Thoracic aorta (tissue), 2 donors: ENCODE measurements around the gene SH3PXD2A. TPM values are rescaled to one million over a fixed set of nuclear protein-coding genes. Genes with fewer than 3 reads are reported as not detected.

Experiments
- ATAC-seq: fragments of 150-250 bp; one replicate; pipeline ENCODE4 v1.8.0; 2017; ENCODE audit warnings: low read depth; ENCODE audit not compliant: insufficient number of reproducible peaks, low FRiP score
- DNase-seq: peaks from one replicate; pipeline ENCODE4 v3.0.0-alpha.2; 2020; ENCODE audit warnings: low spot score
- H3K27ac ChIP-seq, 2 donors: fragments of 200-600 bp; sonication (generic); 1 replicate in 1 of 2; 2 replicates in 1 of 2; pipeline ENCODE4 v1.5.1; 2016; ENCODE audit warnings: mild to moderate bottlenecking in 2 of 2, moderate library complexity in 2 of 2
- H3K27me3 ChIP-seq: fragments of 200-600 bp; sonication (generic); replicated peaks from 2 replicates; pipeline ENCODE4 v1.6.0; 2016; ENCODE audit warnings: mild to moderate bottlenecking; ENCODE audit not compliant: insufficient read depth
- H3K36me3 ChIP-seq: fragments of 200-600 bp; sonication (generic); one replicate; pipeline ENCODE4 v1.5.1; 2016
- H3K4me1 ChIP-seq, 2 donors: fragments of 200-600 bp; sonication (generic); 1 replicate in 1 of 2; 2 replicates in 1 of 2; pipeline versions ENCODE4 v1.5.1 to v1.6.0; 2016; ENCODE audit warnings: low read depth in 2 of 2, mild to moderate bottlenecking in 1 of 2; ENCODE audit not compliant: control insufficient read depth in 1 of 2
- H3K4me3 ChIP-seq: fragments of 200-600 bp; sonication (generic); 2 replicates; pipeline ENCODE4 v1.5.1; 2016; ENCODE audit warnings: mild to moderate bottlenecking
- H3K9me3 ChIP-seq: fragments of 200-600 bp; sonication (generic); 2 replicates; pipeline ENCODE4 v1.5.1; 2016
- CTCF ChIP-seq: fragments of 200-600 bp; sonication (generic); IDR thresholded peaks from one replicate; pipeline ENCODE4 v1.5.1; 2019; ENCODE audit warnings: antibody characterized with exemption
- total RNA-seq, 2 donors: library from RNA; depleted of rRNA; stranded (reverse); fragments of >200 nt; gene quantifications; one replicate each; pipeline versions ENCODE4 v1.1.0 to v1.2.3, GENCODE V29; 2016

SH3PXD2A gene
- total RNA-seq, 2 donors from 2014 or later: 28.3 to 51.5 TPM

DNA sequence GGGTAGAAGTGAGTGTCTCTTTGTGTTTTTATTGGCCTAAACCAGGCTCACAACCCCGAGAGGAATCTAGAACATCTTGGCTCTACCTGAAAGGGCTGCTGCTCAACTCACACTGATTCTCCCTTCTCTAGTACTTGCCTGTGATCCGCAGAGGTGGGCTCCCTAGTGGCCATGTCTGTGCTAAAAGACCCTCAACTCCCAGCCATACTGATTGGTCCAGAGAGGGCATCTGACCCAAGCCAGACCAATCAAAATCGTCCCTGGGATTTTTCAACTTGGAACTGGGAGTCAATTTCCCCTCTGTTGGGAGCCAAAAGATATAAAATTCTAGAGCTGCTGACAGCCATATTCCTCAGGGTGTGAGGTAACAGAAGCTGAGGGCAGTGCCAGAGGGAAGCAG is 55.3 kb downstream of the SH3PXD2A start:
- no peaks in the 10 kb centered on the region for H3K4me1 ChIP-seq
- no peak for DNase-seq
- no peak overlapping the region for H3K27ac ChIP-seq
- H3K27me3 ChIP-seq: no peaks in the 10 kb centered on the region
- no peaks in the 10 kb centered on the region for H3K9me3 ChIP-seq
- TF ChIP-seq CTCF: no peak
- no peak for ATAC-seq
- H3K36me3 ChIP-seq: peaks cover 3% of the 10 kb centered on the region
- H3K4me3 ChIP-seq: no peak overlapping the region

- H3K4me1 ChIP-seq: no peaks in the 10 kb centered on the region
- no peak overlapping the region for H3K4me3 ChIP-seq
- ATAC-seq (no peak), DNase-seq (no peak)
- H3K9me3 ChIP-seq: no peaks in the 10 kb centered on the region
- no peak overlapping the region for H3K27ac ChIP-seq
- no peaks in the 10 kb centered on the region for H3K27me3 ChIP-seq
- TF ChIP-seq CTCF: no peak
- peaks cover 3% of the 10 kb centered on the region for H3K36me3 ChIP-seq
Observed at GRCh38 chr10:103799341-103799740, 56.0 kb downstream of the SH3PXD2A start.

- H3K36me3 ChIP-seq: peaks cover 3% of the 10 kb centered on the region
- TF ChIP-seq CTCF: no peak
Observed at GRCh38 chr10:103798511-103798910, 56.9 kb downstream of the SH3PXD2A start.

DNA sequence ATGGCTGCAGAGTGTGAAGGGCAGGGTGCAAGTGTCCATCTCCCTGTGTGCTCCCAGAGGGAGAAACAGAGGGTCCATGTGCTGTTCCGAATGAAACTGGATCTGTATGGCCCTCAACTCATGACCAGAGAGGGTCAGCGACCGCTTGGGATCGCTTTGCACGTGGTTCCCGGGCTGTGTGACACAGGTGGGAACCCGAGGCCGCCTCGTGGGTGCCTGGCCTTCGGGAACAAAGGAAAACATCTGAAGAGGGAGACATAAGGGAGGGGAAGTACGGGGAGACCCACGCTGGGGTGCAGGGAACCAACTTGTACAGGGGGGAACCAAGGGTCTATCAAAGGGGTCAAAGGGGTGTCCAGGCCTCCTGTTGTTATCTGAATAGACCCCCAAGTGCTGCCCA is 57.5 kb downstream of the SH3PXD2A start:
- Histone ChIP-seq H3K4me1 (no peaks in the 10 kb centered on the region), H3K27ac (no peak overlapping the region), H3K4me3 (no peak overlapping the region), H3K9me3 (no peaks in the 10 kb centered on the region), H3K27me3 (no peaks in the 10 kb centered on the region), H3K36me3 (peaks cover 3% of the 10 kb centered on the region)
- no peak for ATAC-seq
- TF ChIP-seq CTCF: no peak
- DNase-seq: no peak

More at GRCh38 chr10:103798511-103798910, 56.9 kb downstream of the SH3PXD2A start:
- ATAC-seq (no peak), DNase-seq (no peak)
- H3K27me3 ChIP-seq: no peaks in the 10 kb centered on the region
- no peak overlapping the region for H3K4me3 ChIP-seq
- H3K27ac ChIP-seq: no peak overlapping the region
- no peaks in the 10 kb centered on the region for H3K9me3 ChIP-seq
- H3K4me1 ChIP-seq: no peaks in the 10 kb centered on the region

- Histone ChIP-seq H3K27me3 (no peaks in the 10 kb centered on the region), H3K4me3 (no peak overlapping the region), H3K9me3 (no peaks in the 10 kb centered on the region), H3K36me3 (peaks cover 3% of the 10 kb centered on the region), H3K4me1 (no peaks in the 10 kb centered on the region), H3K27ac (no peak overlapping the region)
- DNase-seq (no peak), ATAC-seq (no peak)
- TF ChIP-seq CTCF: no peak
Observed at GRCh38 chr10:103795634-103796270, 59.6 kb downstream of the SH3PXD2A start.
